Transverse colon (tissue), 4 donors: ENCODE measurements around the gene NOB1. TPM values are rescaled to one million over a fixed set of nuclear protein-coding genes. Genes with fewer than 3 reads are reported as not detected.
"Not testable (repeated sequence)": the region's sequence is repeated elsewhere in the genome, so short reads cannot be mapped to it uniquely, and the experiment has no call there.

Source experiments
- DNase-seq: peaks from one replicate; pipeline ENCODE4 v3.0.0-alpha.2; 2019
- H3K27ac ChIP-seq, 4 donors: fragments of 200-600 bp; sonication (generic); 2 replicates each; pipeline ENCODE4 v1.5.1; 2016 to 2018; ENCODE audit warnings: inconsistent platforms in 4 of 4
- H3K27me3 ChIP-seq: fragments of 200-600 bp; sonication (generic); 2 replicates; pipeline ENCODE4 v1.5.1; 2017; ENCODE audit warnings: inconsistent platforms
- H3K36me3 ChIP-seq, 4 donors: fragments of 200-600 bp; sonication (generic); 2 replicates each; pipeline ENCODE4 v1.5.1; 2017 to 2019; ENCODE audit warnings: inconsistent platforms in 4 of 4
- H3K4me1 ChIP-seq, 4 donors: fragments of 200-600 bp; sonication (generic); 2 replicates each; pipeline ENCODE4 v1.5.1; 2017 to 2020; ENCODE audit warnings: inconsistent platforms in 4 of 4
- H3K4me3 ChIP-seq, 4 donors: fragments of 200-600 bp; sonication (generic); 1 replicate in 1 of 4; 2 replicates in 3 of 4; pipeline versions ENCODE4 v1.5.1 to v1.6.1; 2017 to 2019; ENCODE audit warnings: inconsistent platforms in 4 of 4
- H3K9me3 ChIP-seq, 2 donors: fragments of 200-600 bp; sonication (generic); 2 replicates each; pipeline ENCODE4 v1.5.1; 2017 to 2019; ENCODE audit warnings: inconsistent platforms in 2 of 2
- CTCF ChIP-seq, 5 experiments: fragments of 200-600 bp in 3 of 5; fragments of 450-650 bp in 2 of 5; sonication (generic) in 3 of 5; IDR thresholded peaks; 1 replicate in 2 of 5; 2 replicates in 3 of 5; pipeline ENCODE4 v1.5.1; 2016 to 2017; ENCODE audit warnings: antibody characterized with exemption in 5 of 5, inconsistent platforms in 3 of 5, mild to moderate bottlenecking in 2 of 5, moderate library complexity in 1 of 5
- EP300 ChIP-seq: sonication (generic); formaldehyde crosslinking; IDR thresholded peaks from one replicate; pipeline ENCODE4 v1.6.1; 2017; ENCODE audit warnings: antibody characterized with exemption, low read depth
- POLR2A ChIP-seq: fragments of 450-650 bp; IDR thresholded peaks from one replicate; pipeline ENCODE4 v1.6.1; 2016; ENCODE audit warnings: antibody characterized with exemption, mild to moderate bottlenecking, moderate library complexity
- POLR2AphosphoS5 ChIP-seq, 3 donors: sonication (generic); formaldehyde crosslinking; IDR thresholded peaks; one replicate each; pipeline ENCODE4 v1.6.1; 2016; ENCODE audit warnings: antibody characterized with exemption in 3 of 3
- WGBS, 2 donors: methylation state at CpG; one replicate each; pipeline ENCODE4 v1.1.5; 2018; ENCODE audit warnings: low coverage in 1 of 2; 5-methylcytosine and 5-hydroxymethylcytosine counted together
- in situ Hi-C, 4 donors: fragments of 200-750 bp; cut with MboI; loops; one replicate each; pipeline versions ENCODE4 v1.15.0 to v1.15.1; 2017; ENCODE audit warnings: low sequenced_read_pairs in 3 of 4, low pct_ligation_motif_present in 1 of 4, low pct_unique_long_range_greater_than_20kb in 1 of 4
- intact Hi-C: fragments of 100-400 bp; cut with DNase I; formaldehyde crosslinking; loops from one replicate; pipeline ENCODE4 v1.15.1; 2023; ENCODE audit warnings: low total_unique reads
- total RNA-seq, 4 donors: library from RNA; depleted of rRNA; stranded (reverse); fragments of >200 nt; gene quantifications; one replicate each; pipeline ENCODE4 v1.1.0, GENCODE V29; 2016

NOB1 gene
- total RNA-seq, 4 donors from 2014 or later, result 21.2 to 60.2 (median 34.0) TPM

- WGBS, 2 donors, result 54 to 63% methylated on average over 6 to 19 of the region's 19 CpGs
- TF ChIP-seq CTCF (IDR thresholded peaks at IDR 0.05) (peak; percentile 84 to 92 (median 91)), POLR2A (no peak), EP300 (no peak)
- Histone ChIP-seq H3K27ac (no peak overlapping the region), H3K27me3 (no peaks in the 10 kb centered on the region), H3K36me3 (no peaks in the 10 kb centered on the region), H3K4me3 (no peak overlapping the region), H3K4me1 (no peaks in the 10 kb centered on the region), H3K9me3 (no peaks in the 10 kb centered on the region)
- in situ Hi-C loops (loop anchor here in 3 of 4 donors (5.0 to 10.0 kb wide), 2 partner anchors 128 to 131 kb away; no protein-coding TSS in a partner anchor), intact Hi-C loops (loop anchor here (2.0 kb wide), 1 partner anchor 132 kb away; no protein-coding TSS in a partner anchor)
- peak; percentile 25 for DNase-seq
Observed at GRCh38 chr16:69796285-69797118, 41.8 kb upstream of the NOB1 start.

GRCh38 chr16:69794486-69794885 lies 39.8 kb upstream of the NOB1 start:
- 86 to 100% methylated on average over 1 to 2 of the region's 2 CpGs for WGBS, 2 donors
- Histone ChIP-seq H3K4me1 (no peaks in the 10 kb centered on the region), H3K36me3 (peaks cover 0 to 4% (median 0%) of the 10 kb centered on the region in 4 donors), H3K27me3 (no peaks in the 10 kb centered on the region), H3K9me3 (no peaks in the 10 kb centered on the region), H3K4me3 (no peak overlapping the region), H3K27ac (no peak overlapping the region)
- TF ChIP-seq POLR2AphosphoS5 (IDR thresholded peaks at IDR 0.05), result no peak
- no peak for TF ChIP-seq CTCF (IDR thresholded peaks at IDR 0.05)
- no peak for TF ChIP-seq EP300
- no peak for TF ChIP-seq POLR2A
- intact Hi-C loops, result no loop called here
- in situ Hi-C loops, result loop anchor here in 2 of 4 donors (10.0 kb wide), 1 partner anchor 130 kb away; no protein-coding TSS in a partner anchor
- DNase-seq, result no peak

- H3K4me1 ChIP-seq, result no peaks in the 10 kb centered on the region
- H3K4me3 ChIP-seq, result no peak overlapping the region
- no peak for DNase-seq
- no peak for TF ChIP-seq POLR2A
- TF ChIP-seq POLR2AphosphoS5 (IDR thresholded peaks at IDR 0.05), result no peak
- TF ChIP-seq EP300, result no peak
- no peak for TF ChIP-seq CTCF (IDR thresholded peaks at IDR 0.05)
- intact Hi-C loops (no loop called here), in situ Hi-C loops (loop anchor here in 2 of 4 donors (10.0 kb wide), 1 partner anchor 131 kb away; no protein-coding TSS in a partner anchor)
- WGBS, 2 donors, result 89 to 97% methylated on average over 4 of the region's 4 CpGs
- no peaks in the 10 kb centered on the region for H3K27me3 ChIP-seq
- no peak overlapping the region for H3K27ac ChIP-seq
- no peaks in the 10 kb centered on the region for H3K9me3 ChIP-seq
- peaks cover 0 to 12% (median 2%) of the 10 kb centered on the region in 4 donors for H3K36me3 ChIP-seq
Observed at GRCh38 chr16:69793526-69793925, 38.8 kb upstream of the NOB1 start.

GRCh38 chr16:69791391-69791847 lies 36.7 kb upstream of the NOB1 start:
- H3K4me3 ChIP-seq, DNase-seq, H3K27ac ChIP-seq, H3K27me3 ChIP-seq, intact Hi-C loops, H3K4me1 ChIP-seq, H3K9me3 ChIP-seq: not testable (repeated sequence)
- 91% methylated on average over 6 of the region's 6 CpGs; no CpG with 5 or more reads in 1 of the 2 donors for WGBS, 2 donors
- peaks cover 0 to 12% (median 3%) of the 10 kb centered on the region in 4 donors for H3K36me3 ChIP-seq
- in situ Hi-C loops, result loop anchor here in 2 of 4 donors (10.0 kb wide), 1 partner anchor 133 kb away; no protein-coding TSS in a partner anchor
